HepG2 (cell line): ENCODE data around the gene EIF4G3. TPM values are rescaled to one million over a fixed set of nuclear protein-coding genes. Genes with fewer than 3 reads are reported as not detected.

ENCODE experiments used
- ATAC-seq: fragments of 200-7000 bp; cut with Tn5 transposase; 3 replicates; pipeline ENCODE4 v1.9.1; 2020; ENCODE audit warnings: mild to moderate bottlenecking, moderate library complexity
- BruUV-seq: library from RNA; stranded (reverse); fragments of 400-500 nt; replicated peaks from 2 replicates; lab custom pipeline; 2021; lab: Mats Ljungman, UMichigan
- CTCF ChIA-PET: fragments of 300-600 bp; formaldehyde crosslinking; extraction: SDS; loops from one replicate; lab custom pipeline; 2021; ENCODE audit warnings: low total read pairs, inconsistent platforms, low intra/inter-chr PET ratio; lab: Yijun Ruan, JAX
- POLR2A ChIA-PET: fragments of 350-600 bp; sonication (Branson Sonifier 250); formaldehyde crosslinking; loops from one replicate; lab custom pipeline; 2020; ENCODE audit warnings: antibody characterized with exemption, inconsistent platforms; lab: Yijun Ruan, JAX
- DNase-seq: peaks from one replicate; pipeline ENCODE4 v3.0.0-alpha.2; 2015; ENCODE audit warnings: low spot score
- FAIRE-seq: peaks from 3 replicates; lab custom pipeline; 2011; peaks lifted over from hg19 to GRCh38; lab: Jason Lieb, UNC
- H2AFZ ChIP-seq: one replicate; pipeline ENCODE4 v1.6.1; 2011; ENCODE audit warnings: low read length, inconsistent platforms
- H3K27ac ChIP-seq: fragments of 300-600 bp; 3 replicates; pipeline ENCODE4 v1.8.0; 2011; ENCODE audit warnings: mixed run types, mild to moderate bottlenecking, mixed read lengths, low read length, inconsistent platforms; ENCODE audit not compliant: insufficient read depth; ENCODE audit errors: extremely low read length
- H3K27me3 ChIP-seq, 2 experiments: fragments of 200-600 bp in 1 of 2; 2 replicates in 1 of 2; 3 replicates in 1 of 2; pipeline versions ENCODE4 v1.6.0 to v1.8.0; 2011; ENCODE audit warnings: low read length in 2 of 2, mild to moderate bottlenecking in 2 of 2, moderate library complexity in 2 of 2, inconsistent platforms in 1 of 2; ENCODE audit not compliant: insufficient read depth in 2 of 2, control insufficient read depth in 1 of 2
- H3K36me3 ChIP-seq, 2 experiments: fragments of 200-600 bp in 1 of 2; replicated peaks in 1 of 2; 2 replicates in 1 of 2; 3 replicates in 1 of 2; pipeline versions ENCODE4 v1.5.1 to v1.8.0; 2011; ENCODE audit warnings: low read length in 2 of 2, inconsistent platforms in 1 of 2; ENCODE audit not compliant: insufficient read depth in 2 of 2, control insufficient read depth in 1 of 2
- H3K4me1 ChIP-seq: 2 replicates; pipeline ENCODE4 v1.5.1; 2012; ENCODE audit warnings: low read length, inconsistent platforms; ENCODE audit not compliant: insufficient read depth
- H3K4me2 ChIP-seq: 2 replicates; pipeline ENCODE4 v1.6.0; 2011; ENCODE audit warnings: low read depth, low read length, inconsistent platforms
- H3K4me3 ChIP-seq, 3 experiments: fragments of 200-600 bp in 1 of 3; sonication (generic), shearing (Covaris generic) in 1 of 3; replicated peaks in 1 of 3; 2 replicates each; pipeline ENCODE4 v1.5.1; 2011 to 2016; ENCODE audit warnings: low read length in 3 of 3, inconsistent platforms in 2 of 3, low read depth in 2 of 3, mild to moderate bottlenecking in 2 of 3, control low read depth in 1 of 3, mixed read lengths in 1 of 3; ENCODE audit not compliant: insufficient read depth in 1 of 3
- H3K79me2 ChIP-seq: one replicate; pipeline ENCODE4 v1.6.1; 2011; ENCODE audit warnings: low read length, inconsistent platforms; ENCODE audit not compliant: insufficient read depth
- H3K9ac ChIP-seq: 2 replicates; pipeline ENCODE4 v1.6.0; 2011; ENCODE audit warnings: mild to moderate bottlenecking, low read depth, low read length, inconsistent platforms; ENCODE audit not compliant: insufficient read depth
- H3K9me3 ChIP-seq: 2 replicates; pipeline ENCODE4 v1.5.1; 2012; ENCODE audit warnings: mild to moderate bottlenecking, low read length
- H4K20me1 ChIP-seq: 2 replicates; pipeline ENCODE4 v1.6.0; 2011; ENCODE audit warnings: inconsistent platforms, mild to moderate bottlenecking, low read length, moderate library complexity; ENCODE audit not compliant: insufficient read depth
- CEBPB ChIP-seq: IDR thresholded peaks from 2 replicates; pipeline ENCODE4 v1.6.1; 2011; ENCODE audit warnings: low read depth, low read length, improper control_type of control experiment, borderline replicate concordance
- EEA1 ChIP-seq: sonication (generic); formaldehyde crosslinking; IDR thresholded peaks from 2 replicates; pipeline ENCODE4 v1.5.1; 2020; ENCODE audit warnings: mild to moderate bottlenecking, missing genetic modification reagents, borderline replicate concordance
- FOXP1 ChIP-seq, 2 experiments: fragments of 450-650 bp in 1 of 2; IDR thresholded peaks; 2 replicates each; pipeline ENCODE4 v1.6.1; 2017 to 2018; ENCODE audit warnings: antibody characterized with exemption in 1 of 2
- RCOR2 ChIP-seq: IDR thresholded peaks from 2 replicates; pipeline ENCODE4 v1.6.1; 2016; ENCODE audit warnings: missing biosample characterization, missing genetic modification reagents
- SOX6 ChIP-seq, 2 experiments: fragments of 450-650 bp in 1 of 2; sonication (generic) in 1 of 2; formaldehyde crosslinking in 1 of 2; IDR thresholded peaks; 2 replicates each; pipeline versions ENCODE4 v1.4.0 to v1.6.1; 2017 to 2020; ENCODE audit warnings: antibody characterized with exemption in 1 of 2, mild to moderate bottlenecking in 1 of 2, missing genetic modification reagents in 1 of 2
- WGBS: methylation state at CpG from one replicate; pipeline ENCODE4 v1.1.6; 2017; ENCODE audit warnings: low lambda C conversion rate; 5-methylcytosine and 5-hydroxymethylcytosine counted together
- in situ Hi-C: cut with HindIII; loops from 2 replicates; pipeline ENCODE4 v1.10.0; 2017; ENCODE audit warnings: low pct_unique_long_range_greater_than_20kb; ENCODE audit not compliant: extremely low pct_ligation_motif_present
- intact Hi-C: fragments of 100-400 bp; cut with micrococcal nuclease; formaldehyde crosslinking; loops from one replicate; pipeline ENCODE4 v1.10.0; 2022; ENCODE audit not compliant: unreplicated experiment
- polyA plus RNA-seq, 8 experiments: library from polyadenylated mRNA; depleted of rRNA in 3 of 8; stranded (reverse) in 7 of 8; unstranded in 1 of 8; fragments of >200 nt; fragmentation: Illumina TruSeq in 4 of 8; extraction: Trizol in 4 of 8; gene quantifications; 2 replicates each; pipeline versions ENCODE4 v1.2.1 to v1.2.3, GENCODE V29; 2011 to 2016; ENCODE audit warnings: low read depth in 4 of 8, missing spikeins in 1 of 8, mixed read lengths in 1 of 8; ENCODE audit not compliant: insufficient read depth in 1 of 8
- total RNA-seq, 5 experiments: library from RNA; depleted of rRNA; stranded (reverse); fragments of >200 nt; fragmentation: Illumina TruSeq; extraction: Trizol; gene quantifications; 2 replicates each; pipeline ENCODE4 v1.2.3, GENCODE V29; 2016; ENCODE audit warnings: low read depth in 1 of 5
- TF ChIP-seq, protein P1 (sequence below): IDR thresholded peaks from 2 replicates; pipeline ENCODE4 v1.6.1; 2016; ENCODE audit warnings: mild to moderate bottlenecking, missing biosample characterization, missing genetic modification reagents

Gene EIF4G3
- total and polyA plus RNA-seq, 2 of the 13 experiments (the other 11 are each of a cell fraction or from before 2014, with no cell fraction given): 22.2 to 27.6 TPM

DNA sequence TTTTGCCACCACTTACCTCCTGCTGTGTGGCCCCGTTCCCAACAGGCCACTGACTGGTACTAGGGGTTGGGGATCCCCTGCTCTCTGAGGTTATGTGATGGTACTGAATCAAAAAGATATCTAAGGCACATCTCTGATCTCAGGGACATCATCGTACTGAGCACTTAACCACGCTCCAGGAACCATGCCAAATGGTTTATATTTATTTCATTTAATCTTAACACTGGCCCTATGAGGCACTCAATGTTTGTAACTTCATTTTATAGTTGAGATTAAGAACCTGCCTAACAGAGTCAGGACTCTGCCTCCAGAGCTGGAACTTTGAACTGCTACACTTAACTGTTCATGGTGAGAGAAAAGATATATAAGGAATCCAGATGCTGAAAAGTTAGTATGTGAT lies 291.6 kb downstream of the EIF4G3 start:
- ATAC-seq (no peak; the same call in 2 of the 3 replicates), DNase-seq (no peak), FAIRE-seq (no peak)
- H4K20me1 ChIP-seq: no peaks in the 10 kb centered on the region
- CTCF ChIA-PET: no interaction called here
- no peaks in the 10 kb centered on the region for H3K79me2 ChIP-seq
- POLR2A ChIA-PET: no interaction called here
- H3K36me3 ChIP-seq: no peaks in the 10 kb centered on the region
- no peak for TF ChIP-seq EEA1 (CRISPR knock-in tag)
- TF ChIP-seq, protein P1, sequence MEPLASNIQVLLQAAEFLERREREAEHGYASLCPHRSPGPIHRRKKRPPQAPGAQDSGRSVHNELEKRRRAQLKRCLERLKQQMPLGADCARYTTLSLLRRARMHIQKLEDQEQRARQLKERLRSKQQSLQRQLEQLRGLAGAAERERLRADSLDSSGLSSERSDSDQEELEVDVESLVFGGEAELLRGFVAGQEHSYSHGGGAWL (CRISPR knock-in tag): no peak
- H3K9ac ChIP-seq: no peak overlapping the region
- no TSS peak for BruUV-seq
- no peak overlapping the region for H2AFZ ChIP-seq
- 100% methylated on average over 2 of the region's 3 CpGs for WGBS
- H3K4me3 ChIP-seq: no peak overlapping the region
- H3K4me2 ChIP-seq: no peak overlapping the region
- peaks cover 36% of the 10 kb centered on the region for H3K4me1 ChIP-seq
- intact Hi-C loops: no loop called here
- H3K27me3 ChIP-seq: no peaks in the 10 kb centered on the region
- no peaks in the 10 kb centered on the region for H3K9me3 ChIP-seq
- in situ Hi-C loops: no loop called here
- no peak overlapping the region for H3K27ac ChIP-seq

DNA sequence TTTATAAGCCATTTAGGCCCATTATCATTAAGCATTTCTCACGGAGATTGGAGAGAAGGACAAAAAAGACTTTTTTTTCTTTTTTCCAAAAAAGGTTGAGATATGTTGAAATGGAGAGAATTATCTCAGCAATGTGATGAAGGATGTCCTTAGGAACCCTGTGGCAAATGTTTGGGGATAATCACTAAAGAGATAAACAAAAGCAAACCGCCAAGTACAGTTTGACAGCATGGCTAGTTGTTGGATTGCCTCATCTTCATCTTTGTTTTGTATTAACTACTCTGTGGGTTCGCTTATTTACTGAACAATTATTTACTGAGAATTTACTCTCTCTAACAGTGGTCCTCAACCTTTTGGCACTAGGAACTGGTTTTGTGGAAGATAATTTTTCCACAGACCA lies 292.2 kb downstream of the EIF4G3 start:
- DNase-seq: no peak
- ATAC-seq: peak; percentile 44; the same call in 2 of the 3 replicates
- WGBS: 82% methylated on average over 3 of the region's 3 CpGs
- in situ Hi-C loops: no loop called here
- no TSS peak for BruUV-seq
- ChIA-PET POLR2A (no interaction called here), CTCF (no interaction called here)
- Histone ChIP-seq H3K79me2 (no peaks in the 10 kb centered on the region), H2AFZ (no peak overlapping the region), H3K27ac (no peak overlapping the region), H3K4me1 (peaks cover 36% of the 10 kb centered on the region), H3K27me3 (no peaks in the 10 kb centered on the region), H3K9me3 (no peaks in the 10 kb centered on the region), H3K4me2 (no peak overlapping the region), H3K4me3 (no peak overlapping the region), H3K9ac (no peak overlapping the region), H4K20me1 (no peaks in the 10 kb centered on the region), H3K36me3 (no peaks in the 10 kb centered on the region)
- no peak for TF ChIP-seq RCOR2 (CRISPR knock-in tag)
- no peak for TF ChIP-seq FOXP1 (IDR thresholded peaks at IDR 0.05)
- TF ChIP-seq FOXP1 (CRISPR knock-in tag; IDR thresholded peaks at IDR 0.05): 0 out of 2 replicates have a peak, but pooled peaks have one; percentile 23
- TF ChIP-seq SOX6 (IDR thresholded peaks at IDR 0.05): no peak
- peak; percentile 10; the same call in 1 of the 2 replicates for TF ChIP-seq SOX6 (CRISPR knock-in tag; IDR thresholded peaks at IDR 0.05)
- peak; percentile 31; the same call in 1 of the 2 replicates for TF ChIP-seq CEBPB
- intact Hi-C loops: no loop called here
- FAIRE-seq: no peak
